Karpas-422 (cell line): ENCODE results near the gene ERICH4. TPM values are rescaled to one million over a fixed set of nuclear protein-coding genes. Genes with fewer than 3 reads are reported as not detected.
"Not testable (repeated sequence)": the region's sequence is repeated elsewhere in the genome, so short reads cannot be mapped to it uniquely, and the experiment has no call there.

Source experiments
- DNase-seq: peaks from one replicate; pipeline ENCODE4 v3.0.0-alpha.2; 2015
- H2AFZ ChIP-seq: fragments of 200-600 bp; sonication (generic); 2 replicates; pipeline ENCODE4 v1.6.1; 2014; ENCODE audit warnings: antibody characterized with exemption, low read length, mixed read lengths
- H3K27ac ChIP-seq: fragments of 200-600 bp; sonication (generic); 2 replicates; pipeline ENCODE4 v1.5.1; 2014; ENCODE audit warnings: mild to moderate bottlenecking, low read length, moderate library complexity
- H3K27me3 ChIP-seq: fragments of 200-600 bp; sonication (generic); 2 replicates; pipeline ENCODE4 v1.6.1; 2014; ENCODE audit warnings: low read length, mixed read lengths
- H3K36me3 ChIP-seq: fragments of 200-600 bp; sonication (generic); 2 replicates; pipeline ENCODE4 v1.6.1; 2014; ENCODE audit warnings: low read length, mixed read lengths; ENCODE audit not compliant: insufficient read depth
- H3K4me1 ChIP-seq: fragments of 200-600 bp; sonication (generic); 2 replicates; pipeline ENCODE4 v1.6.1; 2014; ENCODE audit warnings: mild to moderate bottlenecking, low read length, mixed read lengths
- H3K4me2 ChIP-seq: fragments of 200-600 bp; sonication (generic); 2 replicates; pipeline ENCODE4 v1.6.1; 2014; ENCODE audit warnings: low read length, low read depth, mild to moderate bottlenecking; ENCODE audit not compliant: poor library complexity, severe bottlenecking
- H3K4me3 ChIP-seq: fragments of 200-600 bp; sonication (generic); 2 replicates; pipeline ENCODE4 v1.5.1; 2014; ENCODE audit warnings: mild to moderate bottlenecking, antibody characterized with exemption, low read length, mixed read lengths
- H3K79me2 ChIP-seq: fragments of 200-600 bp; sonication (generic); 2 replicates; pipeline ENCODE4 v1.6.1; 2014; ENCODE audit warnings: mild to moderate bottlenecking, low read length, mixed read lengths
- H3K9ac ChIP-seq: fragments of 200-600 bp; sonication (generic); 2 replicates; pipeline ENCODE4 v1.6.0; 2014; ENCODE audit warnings: low read length
- H3K9me2 ChIP-seq: fragments of 200-600 bp; sonication (generic), shearing (Covaris generic); replicated peaks from 2 replicates; pipeline ENCODE4 v1.6.0; 2014; ENCODE audit warnings: mild to moderate bottlenecking, low read length, moderate library complexity; ENCODE audit not compliant: insufficient read depth
- H3K9me3 ChIP-seq: fragments of 300-700, 200-600 bp; sonication (generic); 2 replicates; pipeline ENCODE4 v1.6.1; 2014; ENCODE audit warnings: low read length, mixed read lengths
- H4K20me1 ChIP-seq: fragments of 200-600 bp; sonication (generic); 2 replicates; pipeline ENCODE4 v1.6.1; 2014; ENCODE audit warnings: mild to moderate bottlenecking, antibody characterized with exemption, low read length, low read depth; ENCODE audit not compliant: insufficient read depth
- total RNA-seq: library from RNA; depleted of rRNA; stranded (reverse); fragments of >200 nt; shearing (Covaris generic); gene quantifications from 2 replicates; pipeline ENCODE4 v1.2.3, GENCODE V29; 2014; ENCODE audit warnings: low replicate concordance

The ERICH4 gene
- total RNA-seq, 1 experiment from 2014 or later: not detected

DNA sequence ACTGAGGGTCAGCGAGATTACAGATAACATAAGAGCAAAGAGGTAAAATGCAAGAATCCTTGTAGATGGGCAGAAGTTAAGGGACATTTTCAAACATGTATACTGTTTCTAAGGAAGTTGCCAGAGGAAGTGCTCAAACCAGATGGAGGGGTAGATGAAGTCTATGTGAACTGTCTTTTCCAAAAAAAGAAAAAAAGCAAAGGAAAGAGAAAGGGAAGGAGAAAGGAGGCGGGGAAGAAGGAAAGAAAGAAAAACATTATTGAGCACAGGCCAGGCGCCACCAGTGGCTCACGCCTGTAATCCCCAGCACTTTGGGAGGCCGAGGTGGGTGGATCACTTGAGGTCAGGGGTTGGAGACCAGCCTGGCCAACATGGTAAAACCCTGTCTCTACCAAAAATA, 8.5 kb upstream of the ERICH4 start:
- Histone ChIP-seq H3K9ac (no peak overlapping the region), H3K9me3 (no peaks in the 10 kb centered on the region), H3K79me2 (peaks cover 18% of the 10 kb centered on the region), H3K9me2 (no peaks in the 10 kb centered on the region), H3K36me3 (peaks cover 8% of the 10 kb centered on the region; the same call in 1 of the 2 replicates), H2AFZ (no peak overlapping the region), H3K4me3 (no peak overlapping the region), H3K27ac (no peak overlapping the region), H3K27me3 (no peaks in the 10 kb centered on the region), H3K4me1 (peaks cover 9% of the 10 kb centered on the region), H3K4me2 (no peak overlapping the region), H4K20me1 (no peaks in the 10 kb centered on the region)
- peak; percentile 32 for DNase-seq

DNA sequence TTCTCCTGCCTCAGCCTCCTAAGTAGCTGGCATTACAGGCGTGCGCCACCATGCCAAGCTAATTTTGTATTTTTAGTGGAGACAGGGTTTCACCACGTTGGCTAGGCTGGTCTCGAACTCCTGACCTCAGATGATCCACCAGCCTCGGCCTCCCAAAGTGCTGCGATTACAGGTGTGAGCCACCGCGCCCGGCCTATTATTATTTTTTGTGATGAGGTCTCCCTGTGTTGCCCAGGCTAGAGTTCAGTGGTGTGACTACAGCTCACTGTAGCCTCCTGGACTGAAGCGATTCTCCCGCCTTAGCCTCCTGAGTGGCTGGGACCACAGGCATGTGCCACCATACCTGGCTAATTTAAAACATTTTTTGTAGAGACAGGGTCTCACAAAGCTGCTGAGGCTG, 7.6 kb upstream of the ERICH4 start:
- not testable (repeated sequence) for H3K4me1 ChIP-seq, H3K9me3 ChIP-seq, H3K4me2 ChIP-seq, H3K4me3 ChIP-seq, H3K9ac ChIP-seq, H3K27me3 ChIP-seq, H3K36me3 ChIP-seq, H3K27ac ChIP-seq, DNase-seq, H4K20me1 ChIP-seq, H2AFZ ChIP-seq, H3K9me2 ChIP-seq
- peaks cover 18% of the 10 kb centered on the region for H3K79me2 ChIP-seq

GRCh38 chr19:41435936-41436673, 6.9 kb upstream of the ERICH4 start:
- Histone ChIP-seq H3K4me1 (peaks cover 9% of the 10 kb centered on the region), H2AFZ (no peak overlapping the region), H3K4me3 (no peak overlapping the region), H4K20me1 (no peaks in the 10 kb centered on the region), H3K27me3 (no peaks in the 10 kb centered on the region), H3K4me2 (no peak overlapping the region), H3K36me3 (peaks cover 8% of the 10 kb centered on the region; the same call in 1 of the 2 replicates), H3K79me2 (peaks cover 18% of the 10 kb centered on the region), H3K9ac (no peak overlapping the region), H3K9me2 (no peaks in the 10 kb centered on the region), H3K9me3 (no peaks in the 10 kb centered on the region), H3K27ac (no peak overlapping the region)
- DNase-seq: no peak

DNA sequence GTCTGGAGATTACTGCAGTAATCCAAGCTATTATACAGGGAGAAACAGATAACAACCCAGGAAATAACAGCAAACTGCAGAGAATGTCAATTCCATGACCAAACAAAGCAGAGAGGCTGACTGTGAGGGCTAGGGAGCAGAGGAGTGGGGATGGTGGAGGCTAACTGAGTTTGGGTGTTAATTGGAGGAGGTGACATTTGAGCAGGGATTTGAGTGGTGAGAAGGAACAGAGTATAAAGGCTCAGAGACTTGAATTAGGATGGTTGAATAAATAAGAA, 6.3 kb upstream of the ERICH4 start:
- Histone ChIP-seq H4K20me1 (no peaks in the 10 kb centered on the region), H3K4me1 (peaks cover 9% of the 10 kb centered on the region), H3K27me3 (no peaks in the 10 kb centered on the region), H2AFZ (no peak overlapping the region), H3K9me2 (no peaks in the 10 kb centered on the region), H3K9me3 (no peaks in the 10 kb centered on the region), H3K4me3 (no peak overlapping the region), H3K4me2 (no peak overlapping the region), H3K79me2 (peaks cover 18% of the 10 kb centered on the region), H3K36me3 (peaks cover 8% of the 10 kb centered on the region; the same call in 1 of the 2 replicates), H3K9ac (no peak overlapping the region), H3K27ac (no peak overlapping the region)
- no peak for DNase-seq

GRCh38 chr19:41437944-41438574, 4.9 kb upstream of the ERICH4 start:
- no peaks in the 10 kb centered on the region for H3K9me2 ChIP-seq
- no peak for DNase-seq
- H3K4me3 ChIP-seq: no peak overlapping the region
- peaks cover 12% of the 10 kb centered on the region for H3K4me1 ChIP-seq
- no peak overlapping the region for H2AFZ ChIP-seq
- peak overlapping the region; percentile 85 for H3K4me2 ChIP-seq
- peaks cover 5% of the 10 kb centered on the region; the same call in 1 of the 2 replicates for H3K36me3 ChIP-seq
- no peak overlapping the region for H3K27ac ChIP-seq
- H3K9ac ChIP-seq: no peak overlapping the region
- no peaks in the 10 kb centered on the region for H3K9me3 ChIP-seq
- H3K79me2 ChIP-seq: peaks cover 18% of the 10 kb centered on the region
- no peaks in the 10 kb centered on the region for H4K20me1 ChIP-seq
- H3K27me3 ChIP-seq: no peaks in the 10 kb centered on the region

GRCh38 chr19:41439441-41440222, 3.3 kb upstream of the ERICH4 start, which contains the start of gene DMAC2:
TSS of gene DMAC2 (minus strand) at chr19:41439912. CDS start at chr19:41439899, 13 bp downstream.
- H3K79me2 ChIP-seq: peaks cover 18% of the 10 kb centered on the region
- H2AFZ ChIP-seq: peak within 1 kb of the TSS; percentile 74; the same call in 1 of the 2 replicates
- H3K9ac ChIP-seq: peak within 1 kb of the TSS; percentile 79

DNA sequence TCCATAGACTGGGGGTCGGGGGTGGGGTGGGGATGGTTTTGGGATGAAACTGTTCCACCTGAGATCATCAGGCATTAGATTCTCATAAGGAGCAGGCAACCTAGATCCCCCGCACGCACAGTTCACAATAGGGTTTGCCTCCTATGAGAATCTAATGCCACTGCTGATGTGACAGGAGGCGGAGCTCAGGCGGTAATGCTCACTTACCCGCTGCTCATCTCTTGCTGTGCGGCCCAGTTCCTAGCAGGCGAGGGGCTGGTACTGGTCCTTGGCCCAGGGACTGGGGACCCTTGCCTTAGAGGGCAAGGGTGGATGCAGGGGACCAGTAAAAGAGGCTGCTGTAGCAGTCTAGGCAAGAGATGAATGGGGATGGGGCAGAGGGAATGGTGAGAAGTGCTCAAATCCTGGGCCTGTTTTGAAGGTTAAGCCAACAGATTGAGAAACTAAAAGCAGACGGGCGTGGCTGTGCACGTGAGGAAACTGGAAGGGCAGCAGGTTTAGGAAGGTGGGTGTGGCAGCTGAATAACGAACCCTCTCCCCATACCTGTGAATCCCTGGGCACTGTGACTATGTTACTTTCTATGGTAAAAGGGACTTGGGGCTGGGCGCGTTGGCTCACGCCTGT, 1.5 kb upstream of the ERICH4 start:
- Histone ChIP-seq H3K9me2 (no peaks in the 10 kb centered on the region), H3K27me3 (no peaks in the 10 kb centered on the region), H4K20me1 (no peaks in the 10 kb centered on the region), H3K27ac (no peak overlapping the region), H3K4me1 (peaks cover 27% of the 10 kb centered on the region), H3K9ac (no peak overlapping the region), H2AFZ (no peak overlapping the region), H3K4me3 (no peak overlapping the region), H3K79me2 (peaks cover 18% of the 10 kb centered on the region), H3K4me2 (no peak overlapping the region), H3K36me3 (no peaks in the 10 kb centered on the region), H3K9me3 (no peaks in the 10 kb centered on the region)
- no peak for DNase-seq

More at GRCh38 chr19:41439441-41440222, 3.3 kb upstream of the ERICH4 start, which contains the start of gene DMAC2:
- 0 out of 2 replicates have a peak within 1 kb of the TSS, but pooled peaks have one; percentile 41 for H3K27ac ChIP-seq
- no peaks in the 10 kb centered on the region for H3K9me3 ChIP-seq
- DNase-seq: peak; percentile 99
- no peaks in the 10 kb centered on the region for H3K9me2 ChIP-seq
- H3K4me1 ChIP-seq: peaks cover 27% of the 10 kb centered on the region
- H3K4me3 ChIP-seq: peak within 1 kb of the TSS; percentile 86
- H3K27me3 ChIP-seq: no peaks in the 10 kb centered on the region
- H3K4me2 ChIP-seq: peak within 1 kb of the TSS; percentile 85
- H3K36me3 ChIP-seq: no peaks in the 10 kb centered on the region
- no peaks in the 10 kb centered on the region for H4K20me1 ChIP-seq
